ENCODE data around the gene FBXO7. TPM values are rescaled to one million over a fixed set of nuclear protein-coding genes. Genes with fewer than 3 reads are reported as not detected.
A peak's percentile ranks its signal among the peaks of the same experiment; 100 is the strongest.

The FBXO7 gene
- total and polyA plus RNA-seq, 12 donors: 52.0 to 183 (median 112) TPM

DNA sequence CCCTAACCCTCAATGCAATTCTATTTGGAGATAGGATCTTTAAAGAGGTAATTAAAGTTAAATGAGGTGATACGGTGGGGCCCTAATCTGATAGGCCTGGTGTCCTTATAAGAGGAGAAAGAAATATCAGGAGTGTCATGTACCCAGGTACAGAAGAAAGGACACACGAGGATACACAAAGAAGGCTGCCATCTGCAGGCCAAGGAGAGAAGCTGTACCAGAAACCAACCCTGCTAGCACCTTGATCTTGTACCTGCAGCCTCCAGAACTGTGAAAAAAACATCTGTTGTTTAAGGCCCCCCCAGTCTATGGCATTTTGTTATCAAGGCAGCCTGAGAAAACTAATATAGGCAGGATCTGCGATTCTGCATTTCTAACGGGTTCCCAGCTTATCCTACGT is 44.2 kb downstream of the FBXO7 start:
- Histone ChIP-seq H3K4me1 (replicated peaks in 1 of 2) (no peaks in the 10 kb centered on the region), H3K27ac (no peak overlapping the region), H3K4me3 (no peak overlapping the region), H3K9me3 (replicated peaks in 1 of 3) (no peaks in the 10 kb centered on the region), H3K36me3 (replicated peaks in 1 of 2) (no peaks in the 10 kb centered on the region), H3K27me3 (no peaks in the 10 kb centered on the region)
- no peak for DNase-seq
- no peak for TF ChIP-seq POLR2A (IDR thresholded peaks at IDR 0.05)
- intact Hi-C loops (cut with DNase I): no loop called here
- WGBS, 4 donors: 84 to 91% (median 88%) methylated on average over 5 of the region's 5 CpGs

DNA sequence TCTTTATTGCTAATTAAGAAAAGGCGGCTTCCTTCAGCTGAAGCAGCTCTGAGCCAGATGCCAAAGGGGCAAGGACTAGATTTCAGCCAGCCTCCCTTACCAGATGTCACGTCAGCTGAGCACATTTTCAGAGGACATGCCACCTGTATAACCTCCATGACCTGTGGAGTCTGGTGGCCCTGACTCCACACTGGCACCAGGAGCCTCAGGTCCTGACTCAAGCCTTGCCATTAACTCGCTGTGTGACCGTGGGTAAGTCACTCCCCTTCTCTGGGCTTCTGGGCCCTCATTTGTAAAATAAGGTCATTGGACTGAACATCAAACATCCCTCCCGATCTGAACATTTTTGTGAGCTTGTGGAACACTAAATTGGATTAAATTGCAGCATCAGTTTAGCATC is 46.0 kb downstream of the FBXO7 start:
- DNase-seq: no peak
- no peak overlapping the region for H3K27ac ChIP-seq
- no peaks in the 10 kb centered on the region for H3K9me3 ChIP-seq (replicated peaks in 1 of 3)
- H3K36me3 ChIP-seq (replicated peaks in 1 of 2): no peaks in the 10 kb centered on the region
- no peaks in the 10 kb centered on the region for H3K27me3 ChIP-seq
- H3K4me1 ChIP-seq (replicated peaks in 1 of 2): no peaks in the 10 kb centered on the region
- intact Hi-C loops (cut with DNase I): no loop called here
- WGBS, 4 donors: 82 to 92% (median 87%) methylated on average over 5 of the region's 5 CpGs
- TF ChIP-seq, protein P1, sequence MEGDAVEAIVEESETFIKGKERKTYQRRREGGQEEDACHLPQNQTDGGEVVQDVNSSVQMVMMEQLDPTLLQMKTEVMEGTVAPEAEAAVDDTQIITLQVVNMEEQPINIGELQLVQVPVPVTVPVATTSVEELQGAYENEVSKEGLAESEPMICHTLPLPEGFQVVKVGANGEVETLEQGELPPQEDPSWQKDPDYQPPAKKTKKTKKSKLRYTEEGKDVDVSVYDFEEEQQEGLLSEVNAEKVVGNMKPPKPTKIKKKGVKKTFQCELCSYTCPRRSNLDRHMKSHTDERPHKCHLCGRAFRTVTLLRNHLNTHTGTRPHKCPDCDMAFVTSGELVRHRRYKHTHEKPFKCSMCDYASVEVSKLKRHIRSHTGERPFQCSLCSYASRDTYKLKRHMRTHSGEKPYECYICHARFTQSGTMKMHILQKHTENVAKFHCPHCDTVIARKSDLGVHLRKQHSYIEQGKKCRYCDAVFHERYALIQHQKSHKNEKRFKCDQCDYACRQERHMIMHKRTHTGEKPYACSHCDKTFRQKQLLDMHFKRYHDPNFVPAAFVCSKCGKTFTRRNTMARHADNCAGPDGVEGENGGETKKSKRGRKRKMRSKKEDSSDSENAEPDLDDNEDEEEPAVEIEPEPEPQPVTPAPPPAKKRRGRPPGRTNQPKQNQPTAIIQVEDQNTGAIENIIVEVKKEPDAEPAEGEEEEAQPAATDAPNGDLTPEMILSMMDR (IDR thresholded peaks at IDR 0.05): no peak
- no peak for TF ChIP-seq POLR2A (IDR thresholded peaks at IDR 0.05)
- H3K4me3 ChIP-seq: no peak overlapping the region

DNA sequence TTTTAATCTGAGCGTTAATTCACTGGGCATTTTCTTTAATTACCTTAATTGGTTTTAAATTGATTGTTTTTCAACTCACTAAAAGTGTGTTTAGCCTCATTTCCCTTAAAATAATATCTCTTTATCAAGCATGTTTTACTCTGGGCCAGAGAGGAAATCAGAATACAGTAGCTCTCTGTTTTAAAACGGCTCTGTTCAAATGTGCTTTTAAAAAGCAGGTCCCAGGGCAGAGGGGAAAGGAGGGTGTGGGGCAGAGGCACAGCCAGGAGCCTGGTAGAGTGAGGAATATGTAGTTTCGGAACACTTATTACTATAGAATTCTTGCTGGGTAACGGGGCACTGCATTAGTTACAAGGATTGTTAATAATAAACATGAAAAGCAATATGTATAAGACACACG is 47.6 kb downstream of the FBXO7 start:
- Histone ChIP-seq H3K36me3 (replicated peaks in 1 of 2) (no peaks in the 10 kb centered on the region), H3K27me3 (no peaks in the 10 kb centered on the region), H3K9me3 (replicated peaks in 1 of 3) (no peaks in the 10 kb centered on the region), H3K4me1 (replicated peaks in 1 of 2) (no peaks in the 10 kb centered on the region), H3K27ac (no peak overlapping the region), H3K4me3 (no peak overlapping the region)
- intact Hi-C loops (cut with DNase I): no loop called here
- WGBS, 4 donors: 70 to 76% (median 73%) methylated on average over 5 of the region's 5 CpGs
- TF ChIP-seq, protein P1 (IDR thresholded peaks at IDR 0.05): no peak
- no peak for TF ChIP-seq POLR2A (IDR thresholded peaks at IDR 0.05)
- DNase-seq: no peak

DNA sequence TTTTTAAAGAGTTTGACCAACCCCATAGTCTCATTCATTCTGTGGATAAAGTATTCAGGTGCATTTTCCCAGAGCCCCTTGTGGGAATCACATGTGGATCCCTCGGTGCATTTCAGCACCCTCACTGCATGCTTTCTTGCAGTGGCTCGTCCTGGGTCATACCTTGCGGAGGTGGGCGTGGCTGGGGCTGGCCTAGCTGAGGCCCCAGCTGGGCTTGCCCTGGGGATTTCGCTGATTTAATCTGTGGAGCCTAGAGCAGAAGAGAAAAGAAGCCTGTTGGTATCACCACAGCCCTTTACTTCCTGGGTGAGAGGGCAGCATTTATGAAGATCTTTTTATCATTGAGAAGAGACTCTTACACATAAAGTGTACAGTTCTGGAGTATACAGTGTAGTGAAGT is 53.1 kb downstream of the FBXO7 start:
- H3K4me1 ChIP-seq (replicated peaks in 1 of 2): peaks cover 0 to 18% of the 10 kb centered on the region in 2 donors
- no peak overlapping the region for H3K27ac ChIP-seq
- no peaks in the 10 kb centered on the region for H3K36me3 ChIP-seq (replicated peaks in 1 of 2)
- DNase-seq: no peak
- intact Hi-C loops (cut with DNase I): loop anchor here (5.0 kb wide), 3 partner anchors 135 to 475 kb away; no protein-coding TSS in a partner anchor
- no peak overlapping the region for H3K4me3 ChIP-seq
- no peaks in the 10 kb centered on the region for H3K27me3 ChIP-seq
- TF ChIP-seq, protein P1 (IDR thresholded peaks at IDR 0.05): no peak
- TF ChIP-seq POLR2A (IDR thresholded peaks at IDR 0.05): no peak
- WGBS, 4 donors: 72 to 86% (median 82%) methylated on average over 5 of the region's 5 CpGs
- H3K9me3 ChIP-seq (replicated peaks in 1 of 3): no peaks in the 10 kb centered on the region

DNA sequence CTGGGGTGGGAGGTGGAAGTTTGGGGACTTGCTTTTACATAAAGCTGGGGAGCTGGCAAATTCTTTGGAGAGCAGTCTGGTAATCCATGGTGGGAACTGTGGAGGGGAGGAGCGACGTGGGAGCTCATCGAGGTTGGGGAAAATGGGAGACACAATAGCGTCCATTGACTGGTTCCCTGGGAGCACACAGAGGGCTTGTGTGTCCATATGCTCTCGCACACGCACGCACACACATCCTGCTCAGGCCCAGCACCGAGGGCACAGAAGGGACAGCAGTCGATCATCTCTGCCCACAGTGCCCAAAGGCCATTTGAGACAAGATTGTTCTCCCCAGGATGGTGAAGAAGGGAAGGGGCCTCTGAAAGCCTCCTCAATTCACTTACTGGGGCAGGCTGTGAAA is 53.7 kb downstream of the FBXO7 start:
- Histone ChIP-seq H3K36me3 (replicated peaks in 1 of 2) (no peaks in the 10 kb centered on the region), H3K9me3 (replicated peaks in 1 of 3) (no peaks in the 10 kb centered on the region), H3K27ac (peak overlapping the region in 1 of 5 donors; percentile 85), H3K4me3 (no peak overlapping the region), H3K4me1 (replicated peaks in 1 of 2) (peaks cover 0 to 18% of the 10 kb centered on the region in 2 donors), H3K27me3 (no peaks in the 10 kb centered on the region)
- 77 to 91% (median 82%) methylated on average over 7 to 9 of the region's 9 CpGs for WGBS, 4 donors
- intact Hi-C loops (cut with DNase I): loop anchor here (5.0 kb wide), 3 partner anchors 134 to 474 kb away; no protein-coding TSS in a partner anchor
- DNase-seq: no peak
- TF ChIP-seq, protein P1 (IDR thresholded peaks at IDR 0.05): no peak
- no peak for TF ChIP-seq POLR2A (IDR thresholded peaks at IDR 0.05)

Data from adrenal gland (tissue), 12 donors.